ENCODE measurements around the gene PPP1R9A.

- no peak for TF ChIP-seq GATA3 (IDR thresholded peaks at IDR 0.05; ENCODE audit: low read depth, low read length)
- no peak for TF ChIP-seq GATA2 (IDR thresholded peaks at IDR 0.05; ENCODE audit: low read depth, low read length)
Observed at GRCh38 chr7:95330961-95331337, 423.6 kb downstream of the PPP1R9A start.

Data from SH-SY5Y (cell line).